ENCODE data around the gene LMO2.

DNA sequence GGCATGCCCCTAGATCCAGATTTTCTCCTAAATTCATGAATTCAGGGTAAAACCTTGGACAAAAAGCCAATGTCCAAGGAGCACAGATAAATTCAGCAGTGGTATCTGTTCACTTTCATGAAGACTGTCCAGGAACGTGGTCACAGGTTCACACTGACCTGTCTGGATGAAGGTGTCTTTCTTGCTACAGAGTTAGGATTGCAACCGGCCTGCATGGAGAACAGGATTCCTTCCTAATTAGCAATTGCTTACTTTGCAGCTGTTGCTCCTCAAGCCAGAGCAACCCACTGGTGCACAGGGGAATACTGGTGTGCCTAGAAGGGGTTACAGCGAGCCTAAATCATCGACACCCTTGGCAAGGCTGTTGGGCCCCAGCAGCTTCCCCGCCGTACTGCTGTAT, 47.6 kb downstream of the LMO2 start:
- TF ChIP-seq, protein P1, sequence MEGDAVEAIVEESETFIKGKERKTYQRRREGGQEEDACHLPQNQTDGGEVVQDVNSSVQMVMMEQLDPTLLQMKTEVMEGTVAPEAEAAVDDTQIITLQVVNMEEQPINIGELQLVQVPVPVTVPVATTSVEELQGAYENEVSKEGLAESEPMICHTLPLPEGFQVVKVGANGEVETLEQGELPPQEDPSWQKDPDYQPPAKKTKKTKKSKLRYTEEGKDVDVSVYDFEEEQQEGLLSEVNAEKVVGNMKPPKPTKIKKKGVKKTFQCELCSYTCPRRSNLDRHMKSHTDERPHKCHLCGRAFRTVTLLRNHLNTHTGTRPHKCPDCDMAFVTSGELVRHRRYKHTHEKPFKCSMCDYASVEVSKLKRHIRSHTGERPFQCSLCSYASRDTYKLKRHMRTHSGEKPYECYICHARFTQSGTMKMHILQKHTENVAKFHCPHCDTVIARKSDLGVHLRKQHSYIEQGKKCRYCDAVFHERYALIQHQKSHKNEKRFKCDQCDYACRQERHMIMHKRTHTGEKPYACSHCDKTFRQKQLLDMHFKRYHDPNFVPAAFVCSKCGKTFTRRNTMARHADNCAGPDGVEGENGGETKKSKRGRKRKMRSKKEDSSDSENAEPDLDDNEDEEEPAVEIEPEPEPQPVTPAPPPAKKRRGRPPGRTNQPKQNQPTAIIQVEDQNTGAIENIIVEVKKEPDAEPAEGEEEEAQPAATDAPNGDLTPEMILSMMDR (IDR thresholded peaks at IDR 0.05), result no peak
- TF ChIP-seq EZH2 (IDR thresholded peaks at IDR 0.05; ENCODE audit: borderline replicate concordance, insufficient read depth, low read depth, low read length, poor library complexity, severe bottlenecking), result no peak
